Left renal pelvis (tissue), 4 donors: ENCODE data around the gene SERPINA3. TPM values are rescaled to one million over a fixed set of nuclear protein-coding genes. Genes with fewer than 3 reads are reported as not detected.

Source experiments
- DNase-seq, 4 donors: peaks; one replicate each; pipeline ENCODE4 v3.0.0-alpha.2; 2013; ENCODE audit warnings: low read depth in 4 of 4, low spot score in 3 of 4
- polyA plus RNA-seq, 4 donors: library from polyadenylated mRNA; unstranded; fragments of 120-200 nt; gene quantifications; one replicate each; pipeline ENCODE4 v1.2.1, GENCODE V29; 2013; ENCODE audit not compliant: insufficient read length in 4 of 4

SERPINA3 gene
- polyA plus RNA-seq, 4 donors, result 0.27 to 3.7 (median 0.55) TPM

DNA sequence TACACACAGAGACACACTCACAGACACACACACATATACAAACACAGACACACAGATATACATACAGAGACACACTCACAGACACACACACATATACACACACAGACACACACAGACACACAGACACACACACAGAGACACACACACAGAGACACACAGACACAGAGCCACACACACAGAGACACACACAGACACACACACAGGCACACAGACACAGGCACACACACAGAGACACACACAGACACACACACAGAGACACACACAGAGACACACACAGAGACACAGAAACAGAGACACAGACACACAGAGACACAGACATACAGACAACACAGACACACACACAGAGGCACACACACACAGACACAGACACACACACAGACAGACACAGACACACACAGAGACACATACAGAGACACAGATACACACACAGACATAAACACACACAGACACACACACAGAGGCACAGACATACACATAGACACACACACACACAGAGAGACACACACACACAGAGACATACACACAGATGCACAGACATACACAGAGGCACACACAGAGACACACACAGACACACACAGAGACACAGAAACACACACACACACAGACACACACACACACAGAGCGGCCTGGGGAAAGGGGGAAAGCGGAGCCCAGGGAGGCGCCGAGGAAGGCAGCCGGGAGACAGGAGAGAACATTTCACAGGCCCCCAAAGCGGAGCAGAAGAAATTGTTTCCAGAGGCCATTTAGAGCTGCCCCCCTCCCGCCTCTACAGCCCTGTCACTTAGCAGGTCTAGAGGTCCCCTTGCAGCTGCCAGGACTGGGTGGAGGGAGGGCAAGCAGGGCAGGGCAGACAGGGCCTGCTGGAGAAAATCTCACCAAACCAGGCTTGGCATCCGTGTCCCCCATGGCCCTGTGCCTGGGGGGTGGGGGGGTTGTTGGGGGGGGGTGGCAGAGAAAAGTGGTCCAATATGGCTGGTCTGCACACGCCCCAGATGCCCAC, 38.9 kb downstream of the SERPINA3 start:
- DNase-seq, result no peak

DNA sequence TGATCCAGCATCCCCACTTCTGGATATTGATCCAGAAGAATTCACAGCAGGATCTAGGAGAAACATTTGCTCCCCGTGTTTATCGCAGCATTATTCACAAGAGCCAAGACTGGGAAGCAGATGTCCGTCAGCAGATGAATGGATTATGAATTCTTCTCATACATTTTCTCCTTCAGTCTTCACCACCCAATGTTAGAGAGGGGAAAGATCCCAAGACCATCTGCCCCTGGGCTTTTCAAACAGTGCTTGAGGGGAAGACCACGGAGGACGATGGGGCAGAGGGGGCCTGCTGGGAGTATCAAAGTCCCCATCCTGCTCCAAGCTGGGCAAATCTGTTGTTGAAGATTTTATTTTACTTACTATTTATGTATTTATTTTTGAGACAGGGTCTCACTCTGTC, 41.1 kb downstream of the SERPINA3 start:
- no peak for DNase-seq

DNA sequence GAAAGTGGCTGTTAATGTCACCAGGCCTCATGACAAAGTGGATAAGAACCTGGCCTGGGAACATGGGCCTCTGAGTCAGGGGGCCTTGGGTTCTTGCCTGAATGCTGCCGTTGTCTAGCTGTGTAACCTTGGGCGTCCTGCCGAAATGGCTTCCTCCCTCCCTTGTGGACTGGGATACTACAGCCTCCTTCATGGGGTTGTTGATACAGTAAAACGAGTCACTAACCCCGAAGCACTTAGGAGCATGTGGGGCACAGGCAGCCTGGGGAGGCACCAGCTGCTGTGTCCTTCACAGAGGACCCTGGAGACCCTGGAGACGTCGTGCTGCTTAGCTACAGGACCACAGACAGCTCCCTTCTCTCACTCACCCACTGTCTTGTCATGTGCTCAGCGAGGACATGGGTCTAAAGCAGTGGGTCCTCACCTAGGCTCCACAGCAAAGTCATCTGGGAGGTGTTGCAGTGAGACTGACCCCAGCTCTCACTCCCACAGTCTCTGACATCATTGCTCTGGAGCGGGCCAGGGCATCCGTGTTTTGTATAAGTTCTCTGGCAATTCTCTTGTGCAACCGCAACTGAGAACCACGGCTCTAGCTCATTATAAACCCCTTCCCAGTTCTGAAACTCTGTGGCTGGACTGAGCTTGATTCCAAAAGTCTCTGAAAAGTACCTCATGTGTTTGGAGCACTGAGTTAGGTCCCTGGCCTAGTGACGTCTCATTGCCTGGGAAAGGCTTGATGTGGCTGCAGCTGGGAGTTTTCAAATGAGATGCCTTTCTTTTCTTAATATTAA, 42.1 kb downstream of the SERPINA3 start:
- DNase-seq, result peak in 3 of 4 donors; percentile 32 to 36 (median 36)

DNA sequence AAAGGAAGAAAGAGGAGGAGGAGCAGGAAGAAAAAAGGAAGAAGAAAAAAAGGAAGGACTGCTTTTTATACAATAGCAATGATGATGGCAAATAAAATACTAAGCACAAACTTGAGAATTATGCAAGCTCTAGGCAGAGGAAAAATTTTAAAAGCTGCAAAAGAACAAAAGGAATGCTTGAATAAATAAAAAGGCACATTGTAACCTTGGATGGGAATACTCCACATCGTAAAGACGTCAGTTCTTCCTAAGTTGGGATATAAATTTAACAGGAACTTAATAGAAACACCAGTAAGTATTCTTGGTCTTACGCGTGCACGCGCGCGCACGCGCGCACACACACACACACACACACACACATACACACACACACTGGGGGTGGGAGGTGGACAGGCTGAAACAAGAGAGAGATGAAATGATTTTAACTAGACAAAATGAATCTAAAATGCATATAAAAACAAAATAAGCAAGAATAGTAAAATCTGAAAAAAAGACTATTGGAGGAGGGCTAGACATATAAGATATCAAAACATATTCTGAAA, 43.0 kb downstream of the SERPINA3 start:
- DNase-seq, result no peak

DNA sequence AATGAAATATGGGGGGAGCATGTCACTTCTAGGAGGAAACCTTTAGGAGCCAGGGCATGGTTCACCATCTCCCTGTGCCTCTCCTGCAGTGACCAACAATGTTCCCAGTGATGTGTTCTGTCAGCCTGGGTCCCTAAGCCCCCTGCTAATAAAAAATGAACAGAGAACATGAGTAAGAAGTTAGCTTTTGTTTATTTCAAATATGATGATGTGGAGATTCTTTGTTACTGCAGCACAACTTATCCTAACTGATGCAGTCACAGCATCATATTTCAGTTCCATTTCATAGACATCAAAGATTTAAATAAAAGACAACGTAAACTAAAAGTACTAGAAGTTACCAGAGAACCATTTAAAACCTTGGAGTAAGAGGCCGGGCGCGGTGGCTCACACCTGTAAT, 43.9 kb downstream of the SERPINA3 start:
- DNase-seq, result no peak

DNA sequence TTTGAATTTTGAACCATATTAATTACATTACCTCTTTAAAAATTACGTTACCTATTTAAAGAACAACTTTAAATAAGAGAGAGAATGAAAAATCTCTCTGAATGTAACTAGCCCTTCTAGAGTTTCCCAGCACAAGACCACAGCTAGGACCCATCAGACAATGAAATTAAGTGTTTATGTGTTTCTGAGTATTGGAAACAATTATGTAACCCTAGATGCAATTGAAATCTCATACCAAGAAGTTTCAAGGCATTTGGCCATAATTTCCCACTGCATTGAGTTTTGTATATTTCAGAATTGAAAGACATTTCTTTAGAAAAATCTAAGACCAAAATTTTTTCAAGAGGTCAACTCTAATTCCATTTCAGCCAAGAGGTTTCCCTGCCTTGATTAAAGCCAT, 47.1 kb downstream of the SERPINA3 start:
- no peak for DNase-seq

DNA sequence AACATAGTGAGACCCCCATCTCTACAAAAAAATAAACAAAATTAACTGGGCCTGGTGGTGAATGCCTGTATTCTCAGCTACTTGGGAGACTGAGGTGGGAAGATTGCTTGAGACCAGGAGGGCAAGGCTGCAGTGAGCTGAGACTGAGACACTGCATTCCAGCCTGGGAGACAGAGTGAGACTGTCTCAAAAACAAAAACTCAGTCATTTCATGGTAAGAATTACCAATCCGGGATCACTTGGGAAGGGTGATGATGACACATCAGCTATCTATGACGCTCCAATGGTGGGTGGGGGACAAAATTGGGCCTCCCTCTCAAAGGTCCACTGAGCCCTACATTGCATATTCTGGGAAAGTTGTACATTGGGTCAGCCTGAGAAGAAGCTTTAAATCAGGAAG, 47.7 kb downstream of the SERPINA3 start:
- DNase-seq, result no peak

DNA sequence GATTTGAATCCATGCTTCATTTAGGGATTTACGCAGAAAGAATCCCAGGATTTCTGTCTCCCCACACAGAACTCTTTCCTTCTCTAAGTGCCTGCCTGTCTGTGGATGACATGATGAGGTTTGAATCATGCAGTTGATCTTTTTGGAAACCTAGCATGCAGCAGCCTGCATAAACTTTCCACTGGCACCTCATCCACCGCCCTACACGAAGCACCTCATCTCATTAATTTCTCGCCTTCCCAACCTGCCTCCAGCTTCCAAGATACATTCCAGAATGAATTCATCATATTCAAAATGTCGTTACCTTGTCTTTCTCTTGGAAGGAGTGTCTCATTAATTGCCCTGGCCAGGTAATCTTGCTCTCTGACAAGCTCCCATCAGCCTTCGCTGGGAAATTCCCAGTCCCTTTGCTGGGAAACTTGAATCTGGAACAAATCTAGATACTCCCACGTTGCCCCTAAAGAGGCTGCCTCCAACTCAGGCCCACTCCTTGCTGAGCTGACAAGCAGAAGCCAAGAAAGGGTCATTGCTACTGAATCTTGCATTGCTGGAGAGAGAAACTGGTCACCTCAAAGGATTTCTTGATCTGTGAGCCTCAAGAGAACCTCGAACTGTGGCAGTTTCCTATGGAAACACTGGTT, 48.2 kb downstream of the SERPINA3 start:
- DNase-seq, result no peak

DNA sequence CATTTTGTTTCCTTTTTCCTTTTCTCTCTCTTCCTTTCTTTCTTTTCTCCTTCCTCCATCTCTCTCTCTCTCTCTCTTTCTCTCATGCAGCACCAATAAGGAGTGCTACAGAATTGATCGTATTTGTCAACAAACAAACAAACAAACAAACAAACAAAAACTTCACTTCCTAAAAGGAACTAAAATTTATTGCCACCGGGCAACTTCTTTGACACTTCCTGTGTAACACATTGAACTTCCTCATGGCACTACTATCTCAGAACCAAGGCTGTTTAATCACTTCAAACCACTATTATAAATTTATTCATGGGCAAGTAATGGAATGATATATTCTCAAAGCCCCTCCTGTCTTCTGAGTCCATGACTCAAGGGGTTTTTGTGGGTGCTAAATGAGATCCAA, 51.3 kb downstream of the SERPINA3 start:
- no peak for DNase-seq

DNA sequence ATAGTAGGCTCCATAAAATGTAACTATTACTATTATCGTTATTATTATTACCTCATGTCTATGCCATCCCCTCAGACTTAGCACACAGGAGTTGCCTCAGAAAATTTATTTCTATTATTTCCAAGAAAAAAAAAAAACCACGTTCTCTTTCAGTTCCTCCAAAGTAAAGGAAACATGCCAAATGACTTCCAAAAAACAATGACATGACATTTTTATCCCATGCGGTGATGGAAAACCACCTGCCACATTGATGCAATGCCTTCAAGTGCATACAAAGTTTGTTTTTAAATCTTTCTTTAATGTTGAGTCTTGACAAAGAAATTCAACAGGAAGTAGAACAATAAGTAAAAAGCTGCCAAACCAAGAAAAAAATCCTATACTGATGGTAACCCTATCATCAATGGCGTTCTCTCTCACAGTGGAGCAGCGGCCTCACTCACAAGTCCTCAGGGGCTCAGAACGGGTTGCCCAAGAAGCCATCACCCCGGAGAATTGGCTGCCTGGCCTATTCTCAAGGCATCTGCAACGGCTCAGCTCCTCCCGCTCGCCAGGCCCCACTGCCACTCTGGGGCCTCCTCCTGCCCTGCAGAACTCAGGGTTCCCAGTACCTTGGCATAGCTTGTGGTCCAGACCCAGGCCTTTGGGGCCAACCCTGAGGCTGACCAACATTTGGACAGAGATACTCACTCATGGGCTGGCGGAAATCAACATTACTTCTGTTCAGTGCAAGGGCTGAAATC, 51.9 kb downstream of the SERPINA3 start:
- DNase-seq, result no peak

DNA sequence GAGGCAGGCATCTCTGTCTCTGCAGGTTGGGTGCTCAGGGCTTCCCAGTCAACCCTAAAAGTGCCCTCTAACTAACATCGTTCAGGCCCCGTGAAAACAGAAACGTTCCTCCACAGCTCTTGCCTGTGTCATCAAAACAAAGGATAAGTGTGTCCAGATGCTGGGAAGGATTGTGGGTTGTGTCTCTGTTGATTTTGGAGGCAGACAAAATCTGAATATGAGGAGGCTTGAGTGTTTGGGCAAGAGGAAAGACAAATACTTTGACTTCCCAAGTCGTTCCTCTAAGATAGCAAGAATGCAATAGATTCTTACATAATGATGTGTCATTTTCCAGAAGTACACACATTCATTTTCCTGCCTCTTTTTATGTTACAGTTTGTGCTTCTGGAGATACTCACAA, 52.9 kb downstream of the SERPINA3 start:
- DNase-seq, result no peak

DNA sequence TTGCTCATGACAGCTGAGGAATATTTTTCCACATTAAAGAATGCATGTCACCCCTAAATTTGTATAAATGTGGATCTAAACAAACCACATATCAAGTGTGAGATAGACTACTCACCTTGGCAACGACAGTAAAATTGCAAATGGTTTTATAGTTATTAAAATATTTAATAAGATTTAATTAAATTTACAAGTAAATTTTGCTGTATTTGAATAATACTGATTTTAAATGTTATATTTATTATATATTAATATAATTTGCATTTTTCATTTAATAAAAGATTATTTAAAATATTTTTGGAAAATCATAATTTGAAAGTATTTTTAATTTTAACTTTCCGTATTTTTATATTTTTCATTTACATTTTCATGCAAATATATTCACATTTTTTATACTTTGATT, 53.4 kb downstream of the SERPINA3 start:
- DNase-seq, result no peak

DNA sequence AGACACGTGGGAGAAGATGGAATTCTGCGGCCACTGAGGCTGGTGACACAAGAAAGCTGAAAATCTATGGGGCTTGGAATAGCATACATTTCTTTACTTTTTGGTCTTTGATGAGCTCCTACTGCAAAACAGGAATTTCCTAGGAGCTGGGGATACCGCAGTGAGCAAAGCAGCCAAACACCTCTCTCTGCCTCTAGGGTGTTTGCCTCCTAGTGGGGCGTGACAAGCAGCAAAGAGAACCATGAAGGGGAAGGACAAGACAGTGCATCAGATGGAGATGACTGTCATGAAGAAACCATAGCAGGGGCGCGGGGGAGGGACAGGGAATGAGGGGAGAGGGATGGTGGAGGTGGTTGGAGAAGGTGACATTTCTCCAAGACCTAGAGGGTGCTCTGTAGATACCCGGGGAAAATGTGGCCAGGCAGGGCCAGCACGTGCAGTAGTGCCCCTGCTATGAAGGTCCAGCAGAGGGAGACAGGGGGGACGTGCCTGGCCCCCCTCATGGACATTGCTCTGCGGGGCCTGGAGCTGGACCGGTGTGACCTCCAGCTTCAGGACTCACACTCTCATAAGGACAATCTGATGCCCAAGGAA, 58.6 kb downstream of the SERPINA3 start:
- DNase-seq, result no peak

DNA sequence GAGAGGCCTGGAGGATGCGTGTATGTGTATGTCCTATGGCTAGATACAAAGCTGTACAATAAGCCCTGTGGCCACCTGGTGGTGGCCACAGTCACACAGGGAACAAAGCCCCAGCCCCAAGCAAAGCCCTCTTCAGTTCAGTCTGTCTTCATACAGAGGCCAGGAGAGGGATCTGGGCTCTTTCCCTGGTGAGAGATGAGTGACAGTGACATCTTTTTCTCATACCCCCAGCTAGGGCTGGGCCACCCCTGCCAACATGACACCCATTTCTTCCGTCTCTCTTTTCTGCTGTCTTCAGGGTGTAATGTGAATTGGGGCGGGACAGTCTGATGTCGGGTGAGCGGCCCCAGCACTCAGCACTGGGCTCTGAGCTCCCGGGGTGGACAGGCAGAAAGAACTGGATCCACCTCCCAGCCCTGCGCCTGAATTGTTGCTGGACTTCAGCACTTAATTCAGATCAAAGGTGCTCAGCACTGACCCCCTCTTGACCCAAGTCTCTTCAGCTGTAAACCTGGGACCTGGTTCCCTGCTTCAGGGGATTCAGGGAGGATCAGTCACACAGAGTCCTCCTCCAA, 59.8 kb downstream of the SERPINA3 start:
- no peak for DNase-seq

DNA sequence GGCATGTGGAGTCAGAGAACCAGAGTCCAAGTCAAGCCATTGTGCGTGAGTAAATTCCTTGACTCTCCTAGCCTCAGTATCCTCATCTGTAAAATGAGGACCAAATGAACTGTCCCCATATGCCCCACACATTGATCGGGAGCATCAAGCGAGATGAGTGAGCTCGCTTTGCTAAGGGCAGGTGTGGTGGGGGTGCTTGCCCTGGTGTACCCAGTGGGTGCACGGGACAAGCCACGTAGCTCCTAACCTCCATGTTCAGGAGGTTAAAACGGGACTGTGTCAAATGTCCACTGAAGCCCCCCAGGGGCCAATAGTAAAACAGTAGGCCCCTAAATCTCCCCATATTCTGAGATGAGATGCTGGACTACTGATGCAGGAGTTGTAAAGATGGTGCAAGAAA, 60.9 kb downstream of the SERPINA3 start:
- DNase-seq, result no peak
